HepG2 (cell line): ENCODE data around the gene JPH4. TPM values are rescaled to one million over a fixed set of nuclear protein-coding genes. Genes with fewer than 3 reads are reported as not detected.

Experiments
- ATAC-seq: fragments of 200-7000 bp; cut with Tn5 transposase; 3 replicates; pipeline ENCODE4 v1.9.1; 2020; ENCODE audit warnings: mild to moderate bottlenecking, moderate library complexity
- BruUV-seq: library from RNA; stranded (reverse); fragments of 400-500 nt; replicated peaks from 2 replicates; lab custom pipeline; 2021; lab: Mats Ljungman, UMichigan
- CTCF ChIA-PET: fragments of 300-600 bp; formaldehyde crosslinking; extraction: SDS; loops from one replicate; lab custom pipeline; 2021; ENCODE audit warnings: low total read pairs, inconsistent platforms, low intra/inter-chr PET ratio; lab: Yijun Ruan, JAX
- POLR2A ChIA-PET: fragments of 350-600 bp; sonication (Branson Sonifier 250); formaldehyde crosslinking; loops from one replicate; lab custom pipeline; 2020; ENCODE audit warnings: antibody characterized with exemption, inconsistent platforms; lab: Yijun Ruan, JAX
- DNase-seq: peaks from one replicate; pipeline ENCODE4 v3.0.0-alpha.2; 2015; ENCODE audit warnings: low spot score
- FAIRE-seq: peaks from 3 replicates; lab custom pipeline; 2011; peaks lifted over from hg19 to GRCh38; lab: Jason Lieb, UNC
- H2AFZ ChIP-seq: one replicate; pipeline ENCODE4 v1.6.1; 2011; ENCODE audit warnings: low read length, inconsistent platforms
- H3K27ac ChIP-seq: fragments of 300-600 bp; 3 replicates; pipeline ENCODE4 v1.8.0; 2011; ENCODE audit warnings: mixed run types, mild to moderate bottlenecking, mixed read lengths, low read length, inconsistent platforms; ENCODE audit not compliant: insufficient read depth; ENCODE audit errors: extremely low read length
- H3K27me3 ChIP-seq, 2 experiments: fragments of 200-600 bp in 1 of 2; 2 replicates in 1 of 2; 3 replicates in 1 of 2; pipeline versions ENCODE4 v1.6.0 to v1.8.0; 2011; ENCODE audit warnings: low read length in 2 of 2, mild to moderate bottlenecking in 2 of 2, moderate library complexity in 2 of 2, inconsistent platforms in 1 of 2; ENCODE audit not compliant: insufficient read depth in 2 of 2, control insufficient read depth in 1 of 2
- H3K36me3 ChIP-seq, 2 experiments: fragments of 200-600 bp in 1 of 2; replicated peaks in 1 of 2; 2 replicates in 1 of 2; 3 replicates in 1 of 2; pipeline versions ENCODE4 v1.5.1 to v1.8.0; 2011; ENCODE audit warnings: low read length in 2 of 2, inconsistent platforms in 1 of 2; ENCODE audit not compliant: insufficient read depth in 2 of 2, control insufficient read depth in 1 of 2
- H3K4me1 ChIP-seq: 2 replicates; pipeline ENCODE4 v1.5.1; 2012; ENCODE audit warnings: low read length, inconsistent platforms; ENCODE audit not compliant: insufficient read depth
- H3K4me2 ChIP-seq: 2 replicates; pipeline ENCODE4 v1.6.0; 2011; ENCODE audit warnings: low read depth, low read length, inconsistent platforms
- H3K4me3 ChIP-seq, 3 experiments: fragments of 200-600 bp in 1 of 3; sonication (generic), shearing (Covaris generic) in 1 of 3; replicated peaks in 1 of 3; 2 replicates each; pipeline ENCODE4 v1.5.1; 2011 to 2016; ENCODE audit warnings: low read length in 3 of 3, inconsistent platforms in 2 of 3, low read depth in 2 of 3, mild to moderate bottlenecking in 2 of 3, control low read depth in 1 of 3, mixed read lengths in 1 of 3; ENCODE audit not compliant: insufficient read depth in 1 of 3
- H3K79me2 ChIP-seq: one replicate; pipeline ENCODE4 v1.6.1; 2011; ENCODE audit warnings: low read length, inconsistent platforms; ENCODE audit not compliant: insufficient read depth
- H3K9ac ChIP-seq: 2 replicates; pipeline ENCODE4 v1.6.0; 2011; ENCODE audit warnings: mild to moderate bottlenecking, low read depth, low read length, inconsistent platforms; ENCODE audit not compliant: insufficient read depth
- H3K9me3 ChIP-seq: 2 replicates; pipeline ENCODE4 v1.5.1; 2012; ENCODE audit warnings: mild to moderate bottlenecking, low read length
- H4K20me1 ChIP-seq: 2 replicates; pipeline ENCODE4 v1.6.0; 2011; ENCODE audit warnings: inconsistent platforms, mild to moderate bottlenecking, low read length, moderate library complexity; ENCODE audit not compliant: insufficient read depth
- DPF2 ChIP-seq: sonication (generic); formaldehyde crosslinking; IDR thresholded peaks from 2 replicates; pipeline ENCODE4 v1.4.0; 2020; ENCODE audit warnings: mild to moderate bottlenecking, low read depth, missing genetic modification reagents, borderline replicate concordance
- EP300 ChIP-seq, 3 experiments: sonication (generic) in 1 of 3; formaldehyde crosslinking in 1 of 3; IDR thresholded peaks; 2 replicates each; pipeline versions ENCODE4 v1.5.1 to v1.6.1; 2011 to 2020; ENCODE audit warnings: low read depth in 2 of 3, low read length in 2 of 3, borderline replicate concordance in 1 of 3, improper control_type of control experiment in 1 of 3, mild to moderate bottlenecking in 1 of 3, missing genetic modification reagents in 1 of 3, moderate library complexity in 1 of 3
- HOXA3 ChIP-seq: sonication (generic); formaldehyde crosslinking; IDR thresholded peaks from 2 replicates; pipeline ENCODE4 v1.5.0; 2020; ENCODE audit warnings: missing genetic modification reagents
- MXI1 ChIP-seq: IDR thresholded peaks from 3 replicates; pipeline ENCODE4 v1.6.1; 2012; ENCODE audit warnings: low read depth, low read length, inconsistent platforms, borderline replicate concordance
- NFATC3 ChIP-seq: sonication (generic); formaldehyde crosslinking; IDR thresholded peaks from 2 replicates; pipeline ENCODE4 v1.5.1; 2020; ENCODE audit warnings: mild to moderate bottlenecking, missing genetic modification reagents
- RELA ChIP-seq: sonication (generic); formaldehyde crosslinking; IDR thresholded peaks from 2 replicates; pipeline ENCODE4 v1.4.0; 2020; ENCODE audit warnings: missing genetic modification reagents
- SMAD1 ChIP-seq: sonication (generic); formaldehyde crosslinking; IDR thresholded peaks from 2 replicates; pipeline ENCODE4 v1.4.0; 2020; ENCODE audit warnings: missing genetic modification reagents, low read depth, mild to moderate bottlenecking, borderline replicate concordance
- SRF ChIP-seq: IDR thresholded peaks from 2 replicates; pipeline ENCODE4 v1.6.1; 2011; ENCODE audit warnings: mild to moderate bottlenecking, low read depth, low read length, moderate library complexity
- SSRP1 ChIP-seq: IDR thresholded peaks from 2 replicates; pipeline ENCODE4 v1.6.1; 2016; ENCODE audit warnings: control low read depth
- TCF7L2 ChIP-seq: IDR thresholded peaks from 2 replicates; pipeline ENCODE4 v1.6.1; 2011; ENCODE audit warnings: mild to moderate bottlenecking, low read depth, low read length, moderate library complexity
- THAP11 ChIP-seq: IDR thresholded peaks from 2 replicates; pipeline ENCODE4 v1.6.1; 2016; ENCODE audit warnings: missing biosample characterization, missing genetic modification reagents
- ZNF235 ChIP-seq: sonication (generic); formaldehyde crosslinking; IDR thresholded peaks from 2 replicates; pipeline ENCODE4 v1.8.1; 2023; ENCODE audit warnings: mild to moderate bottlenecking, missing genetic modification reagents, borderline replicate concordance
- ZNF577 ChIP-seq: sonication (generic); formaldehyde crosslinking; IDR thresholded peaks from 2 replicates; pipeline ENCODE4 v1.4.0; 2020; ENCODE audit warnings: mild to moderate bottlenecking, low read depth, missing genetic modification reagents, borderline replicate concordance
- ZNF670 ChIP-seq: sonication (generic); formaldehyde crosslinking; IDR thresholded peaks from 2 replicates; pipeline ENCODE4 v1.8.0; 2022; ENCODE audit warnings: mild to moderate bottlenecking, missing genetic modification reagents, borderline replicate concordance
- ZNF678 ChIP-seq: sonication (generic); formaldehyde crosslinking; IDR thresholded peaks from 2 replicates; pipeline ENCODE4 v1.4.0; 2020; ENCODE audit warnings: mild to moderate bottlenecking, missing genetic modification reagents
- ZNF7 ChIP-seq: IDR thresholded peaks from 2 replicates; pipeline ENCODE4 v1.6.1; 2016; ENCODE audit warnings: missing biosample characterization, missing genetic modification reagents
- WGBS: methylation state at CpG from one replicate; pipeline ENCODE4 v1.1.6; 2017; ENCODE audit warnings: low lambda C conversion rate; 5-methylcytosine and 5-hydroxymethylcytosine counted together
- in situ Hi-C: cut with HindIII; loops from 2 replicates; pipeline ENCODE4 v1.10.0; 2017; ENCODE audit warnings: low pct_unique_long_range_greater_than_20kb; ENCODE audit not compliant: extremely low pct_ligation_motif_present
- intact Hi-C: fragments of 100-400 bp; cut with micrococcal nuclease; formaldehyde crosslinking; loops from one replicate; pipeline ENCODE4 v1.10.0; 2022; ENCODE audit not compliant: unreplicated experiment
- polyA plus RNA-seq, 8 experiments: library from polyadenylated mRNA; depleted of rRNA in 3 of 8; stranded (reverse) in 7 of 8; unstranded in 1 of 8; fragments of >200 nt; fragmentation: Illumina TruSeq in 4 of 8; extraction: Trizol in 4 of 8; gene quantifications; 2 replicates each; pipeline versions ENCODE4 v1.2.1 to v1.2.3, GENCODE V29; 2011 to 2016; ENCODE audit warnings: low read depth in 4 of 8, missing spikeins in 1 of 8, mixed read lengths in 1 of 8; ENCODE audit not compliant: insufficient read depth in 1 of 8
- total RNA-seq, 5 experiments: library from RNA; depleted of rRNA; stranded (reverse); fragments of >200 nt; fragmentation: Illumina TruSeq; extraction: Trizol; gene quantifications; 2 replicates each; pipeline ENCODE4 v1.2.3, GENCODE V29; 2016; ENCODE audit warnings: low read depth in 1 of 5
- TF ChIP-seq, protein P1 (sequence below): sonication (generic); formaldehyde crosslinking; IDR thresholded peaks from 2 replicates; pipeline ENCODE4 v1.4.0; 2020; ENCODE audit warnings: missing genetic modification reagents
- TF ChIP-seq, protein P2 (sequence below): sonication (generic); formaldehyde crosslinking; IDR thresholded peaks from 2 replicates; pipeline ENCODE4 v1.5.0; 2020; ENCODE audit warnings: mild to moderate bottlenecking, missing genetic modification reagents
- TF ChIP-seq, protein P3 (sequence below): sonication (generic); formaldehyde crosslinking; IDR thresholded peaks from 2 replicates; pipeline ENCODE4 v1.5.0; 2020; ENCODE audit warnings: missing genetic modification reagents

JPH4 gene
- total and polyA plus RNA-seq, 2 of the 13 experiments (the other 11 are each of a cell fraction or from before 2014, with no cell fraction given) = 0.08 to 0.22 TPM

DNA sequence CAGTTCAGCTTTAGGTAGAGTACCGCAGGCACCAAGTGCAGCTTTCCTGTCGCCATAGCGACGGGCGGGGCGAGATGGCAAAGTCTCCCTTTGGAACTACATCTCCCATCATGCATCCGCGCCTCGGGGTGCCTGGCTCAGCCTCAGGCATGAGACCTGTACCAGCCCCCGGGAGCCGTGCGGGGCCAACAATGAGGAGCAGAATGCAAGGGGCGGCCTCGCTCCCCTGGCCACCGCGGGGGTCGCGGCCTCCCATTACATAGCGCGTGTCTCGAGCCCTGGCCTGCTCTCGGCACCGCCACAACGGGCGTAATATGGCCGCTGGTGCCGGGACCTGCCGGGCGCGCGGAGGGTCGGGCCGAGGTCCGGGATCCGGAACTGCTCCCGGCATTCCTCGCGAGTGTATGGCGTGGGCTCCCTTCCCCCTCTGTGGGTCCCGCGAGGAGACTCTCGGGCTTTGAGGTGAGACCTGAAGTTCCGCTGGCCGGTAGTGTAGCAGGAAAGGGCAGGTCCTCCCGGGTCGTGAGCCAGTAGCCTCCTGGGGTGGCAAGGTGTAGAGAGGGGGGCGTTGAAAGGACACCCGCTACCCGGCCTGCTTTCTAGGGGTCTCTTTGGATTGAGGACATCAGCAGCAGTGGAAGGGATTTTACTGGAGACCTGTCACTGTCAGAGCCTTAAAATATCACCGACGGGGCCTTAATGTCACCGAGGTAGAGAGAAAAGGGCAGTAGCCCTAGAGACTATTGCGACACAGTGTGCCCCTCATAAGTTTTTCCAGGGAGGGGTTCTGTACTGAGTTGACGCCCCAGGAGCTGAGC is 22.5 kb downstream of the JPH4 start, which contains the start of gene THTPA (continued):
- TF ChIP-seq DPF2 (CRISPR knock-in tag) (0 out of 2 replicates have a peak, but pooled peaks have one; percentile 11), SMAD1 (peak; percentile 99), ZNF7 (peak; percentile 59; the same call in 1 of the 2 replicates), SRF (no peak; the same call in 1 of the 2 replicates), RELA (CRISPR knock-in tag) (peak; percentile 98), ZNF577 (CRISPR knock-in tag) (0 out of 2 replicates have a peak, but pooled peaks have one; percentile 26), MXI1 (peak; percentile 95), TCF7L2 (no peak), ZNF678 (CRISPR knock-in tag) (peak; percentile 98), NFATC3 (peak; percentile 99)

DNA sequence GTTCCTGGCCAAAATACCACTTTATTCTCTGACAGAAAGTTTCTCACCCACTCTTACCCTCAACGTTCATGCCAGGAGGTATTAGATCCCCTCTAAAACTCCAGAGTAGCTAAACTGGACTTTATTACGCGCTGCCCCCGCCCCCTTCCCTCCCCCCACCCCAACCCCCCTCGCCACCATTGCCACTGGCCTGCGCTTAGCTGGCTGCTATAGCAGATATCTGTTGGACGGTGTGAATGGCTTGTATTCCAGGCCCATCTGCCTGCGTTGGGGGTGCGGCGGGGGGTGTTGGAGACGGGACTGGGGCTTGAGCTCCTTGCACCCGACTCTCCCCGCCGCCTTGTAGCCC is 23.1 kb downstream of the JPH4 start:
- intact Hi-C loops = loop anchor here (5.0 kb wide), 1 partner anchor 288 kb away; no protein-coding TSS in a partner anchor
- peak overlapping the region; percentile 98 for H3K4me2 ChIP-seq
- no peak for ATAC-seq
- H3K27ac ChIP-seq = peak overlapping the region; percentile 89
- H3K9ac ChIP-seq = peak overlapping the region; percentile 92
- H3K9me3 ChIP-seq = no peaks in the 10 kb centered on the region
- H4K20me1 ChIP-seq = no peaks in the 10 kb centered on the region
- peaks cover 66% of the 10 kb centered on the region for H3K4me1 ChIP-seq
- peak overlapping the region; percentile 83 to 97 (median 84) for H3K4me3 ChIP-seq
- H2AFZ ChIP-seq = peak overlapping the region; percentile 20
- no peak for FAIRE-seq
- no TSS peak for BruUV-seq
- in situ Hi-C loops = loop anchor here (5.0 kb wide), 2 partner anchors 73 to 233 kb away; partner anchors contain the start of gene PABPN1
- CTCF ChIA-PET = interaction anchor here (10.9 kb wide), 1 partner anchor 74 kb away, joined by 275 read pairs; no protein-coding TSS in a partner anchor
- WGBS = 2% methylated on average over 14 of the region's 14 CpGs
- H3K79me2 ChIP-seq = peaks cover 9% of the 10 kb centered on the region
- no peaks in the 10 kb centered on the region; a peak in 1 of 5 replicates for H3K27me3 ChIP-seq
- H3K36me3 ChIP-seq = peaks cover 15 to 17% of the 10 kb centered on the region in 2 experiments
- POLR2A ChIA-PET = interaction anchor here (0.6 to 7.6 kb wide), 40 partner anchors 9 to 640 kb away, joined by 3 to 113 read pairs (median 5); partner anchors contain the start of genes ACIN1, AP1G2, BCL2L2 and C14orf119
- DNase-seq = no peak
- peak in 1 of 2 experiments; percentile 1; a peak in 1 of 4 replicates for TF ChIP-seq EP300 (IDR thresholded peaks at IDR 0.05; ENCODE audit: low read depth in 2 of 2, low read length in 2 of 2)
- no peak for TF ChIP-seq EP300 (CRISPR knock-in tag; IDR thresholded peaks at IDR 0.05; ENCODE audit: borderline replicate concordance)
- TF ChIP-seq, protein P1, sequence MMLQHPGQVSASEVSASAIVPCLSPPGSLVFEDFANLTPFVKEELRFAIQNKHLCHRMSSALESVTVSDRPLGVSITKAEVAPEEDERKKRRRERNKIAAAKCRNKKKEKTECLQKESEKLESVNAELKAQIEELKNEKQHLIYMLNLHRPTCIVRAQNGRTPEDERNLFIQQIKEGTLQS = no peak
- no peak for TF ChIP-seq HOXA3 (CRISPR knock-in tag)
- TF ChIP-seq, protein P2, sequence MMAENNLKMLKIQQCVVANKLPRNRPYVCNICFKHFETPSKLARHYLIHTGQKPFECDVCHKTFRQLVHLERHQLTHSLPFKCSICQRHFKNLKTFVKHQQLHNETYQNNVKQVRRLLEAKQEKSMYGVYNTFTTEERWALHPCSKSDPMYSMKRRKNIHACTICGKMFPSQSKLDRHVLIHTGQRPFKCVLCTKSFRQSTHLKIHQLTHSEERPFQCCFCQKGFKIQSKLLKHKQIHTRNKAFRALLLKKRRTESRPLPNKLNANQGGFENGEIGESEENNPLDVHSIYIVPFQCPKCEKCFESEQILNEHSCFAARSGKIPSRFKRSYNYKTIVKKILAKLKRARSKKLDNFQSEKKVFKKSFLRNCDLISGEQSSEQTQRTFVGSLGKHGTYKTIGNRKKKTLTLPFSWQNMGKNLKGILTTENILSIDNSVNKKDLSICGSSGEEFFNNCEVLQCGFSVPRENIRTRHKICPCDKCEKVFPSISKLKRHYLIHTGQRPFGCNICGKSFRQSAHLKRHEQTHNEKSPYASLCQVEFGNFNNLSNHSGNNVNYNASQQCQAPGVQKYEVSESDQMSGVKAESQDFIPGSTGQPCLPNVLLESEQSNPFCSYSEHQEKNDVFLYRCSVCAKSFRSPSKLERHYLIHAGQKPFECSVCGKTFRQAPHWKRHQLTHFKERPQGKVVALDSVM (CRISPR knock-in tag) = no peak
- TF ChIP-seq ZNF670 (CRISPR knock-in tag) = no peak
- TF ChIP-seq THAP11 = no peak
- TF ChIP-seq, protein P3, sequence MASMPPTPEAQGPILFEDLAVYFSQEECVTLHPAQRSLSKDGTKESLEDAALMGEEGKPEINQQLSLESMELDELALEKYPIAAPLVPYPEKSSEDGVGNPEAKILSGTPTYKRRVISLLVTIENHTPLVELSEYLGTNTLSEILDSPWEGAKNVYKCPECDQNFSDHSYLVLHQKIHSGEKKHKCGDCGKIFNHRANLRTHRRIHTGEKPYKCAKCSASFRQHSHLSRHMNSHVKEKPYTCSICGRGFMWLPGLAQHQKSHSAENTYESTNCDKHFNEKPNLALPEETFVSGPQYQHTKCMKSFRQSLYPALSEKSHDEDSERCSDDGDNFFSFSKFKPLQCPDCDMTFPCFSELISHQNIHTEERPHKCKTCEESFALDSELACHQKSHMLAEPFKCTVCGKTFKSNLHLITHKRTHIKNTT = no peak
- no peak for TF ChIP-seq ZNF235 (CRISPR knock-in tag)
- 0 out of 2 replicates have a peak, but pooled peaks have one; percentile 13 for TF ChIP-seq SSRP1 (CRISPR knock-in tag)
